AG09319 (cell line): ENCODE measurements around the gene NLGN1.

Experiments
- DNase-seq: peaks from one replicate; pipeline ENCODE4 v3.0.0-alpha.2; 2010; ENCODE audit warnings: low read depth; ENCODE audit errors: extremely low read depth
- TF ChIP-seq, protein P1 (sequence below): IDR thresholded peaks from 2 replicates; pipeline ENCODE4 v1.5.1; 2011; ENCODE audit warnings: low read depth, mild to moderate bottlenecking, inconsistent platforms, low read length, moderate library complexity

NLGN1 gene

DNA sequence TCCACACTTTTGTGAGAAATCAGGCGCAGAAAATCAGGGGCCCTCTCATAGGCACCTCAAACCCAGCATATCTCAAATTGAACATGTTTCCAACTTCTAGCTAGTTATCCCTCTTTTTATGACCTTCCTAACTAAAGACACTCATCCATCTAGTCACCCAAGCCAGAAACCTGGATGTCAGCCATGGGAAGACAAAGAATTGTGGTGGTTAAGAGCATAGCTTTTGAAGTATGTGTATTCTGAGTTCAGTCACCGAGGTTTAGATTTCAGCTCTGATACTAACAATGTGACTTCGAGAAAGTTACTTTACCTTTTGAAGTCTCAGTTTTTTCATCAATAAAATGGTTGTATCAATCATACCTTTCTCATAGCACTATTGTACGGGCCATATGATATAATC, 495.5 kb downstream of the NLGN1 start:
- TF ChIP-seq, protein P1, sequence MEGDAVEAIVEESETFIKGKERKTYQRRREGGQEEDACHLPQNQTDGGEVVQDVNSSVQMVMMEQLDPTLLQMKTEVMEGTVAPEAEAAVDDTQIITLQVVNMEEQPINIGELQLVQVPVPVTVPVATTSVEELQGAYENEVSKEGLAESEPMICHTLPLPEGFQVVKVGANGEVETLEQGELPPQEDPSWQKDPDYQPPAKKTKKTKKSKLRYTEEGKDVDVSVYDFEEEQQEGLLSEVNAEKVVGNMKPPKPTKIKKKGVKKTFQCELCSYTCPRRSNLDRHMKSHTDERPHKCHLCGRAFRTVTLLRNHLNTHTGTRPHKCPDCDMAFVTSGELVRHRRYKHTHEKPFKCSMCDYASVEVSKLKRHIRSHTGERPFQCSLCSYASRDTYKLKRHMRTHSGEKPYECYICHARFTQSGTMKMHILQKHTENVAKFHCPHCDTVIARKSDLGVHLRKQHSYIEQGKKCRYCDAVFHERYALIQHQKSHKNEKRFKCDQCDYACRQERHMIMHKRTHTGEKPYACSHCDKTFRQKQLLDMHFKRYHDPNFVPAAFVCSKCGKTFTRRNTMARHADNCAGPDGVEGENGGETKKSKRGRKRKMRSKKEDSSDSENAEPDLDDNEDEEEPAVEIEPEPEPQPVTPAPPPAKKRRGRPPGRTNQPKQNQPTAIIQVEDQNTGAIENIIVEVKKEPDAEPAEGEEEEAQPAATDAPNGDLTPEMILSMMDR = no peak
- DNase-seq = no peak

DNA sequence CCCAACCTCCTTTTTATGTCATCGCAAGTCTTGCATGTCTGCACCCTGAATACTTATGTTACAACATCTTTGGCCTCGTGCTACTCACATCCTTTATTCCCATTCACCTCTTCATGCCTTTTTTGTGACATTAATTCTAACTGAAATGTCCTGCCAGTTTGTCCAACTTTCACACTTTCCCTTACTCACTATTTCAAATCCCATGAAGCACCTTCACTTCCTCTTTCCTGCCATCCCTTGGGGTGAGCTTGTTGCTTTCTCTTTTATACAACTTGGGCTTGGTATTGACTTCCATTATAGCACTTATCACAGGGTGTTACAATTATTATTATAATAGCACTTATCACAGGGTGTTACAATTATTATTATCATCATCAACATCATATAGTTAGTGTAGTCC, 496.3 kb downstream of the NLGN1 start:
- DNase-seq = no peak
- TF ChIP-seq, protein P1 = no peak

- TF ChIP-seq, protein P1 = no peak
- DNase-seq = no peak
Measured at GRCh38 chr3:173897631-173898030, 500.1 kb downstream of the NLGN1 start.

DNA sequence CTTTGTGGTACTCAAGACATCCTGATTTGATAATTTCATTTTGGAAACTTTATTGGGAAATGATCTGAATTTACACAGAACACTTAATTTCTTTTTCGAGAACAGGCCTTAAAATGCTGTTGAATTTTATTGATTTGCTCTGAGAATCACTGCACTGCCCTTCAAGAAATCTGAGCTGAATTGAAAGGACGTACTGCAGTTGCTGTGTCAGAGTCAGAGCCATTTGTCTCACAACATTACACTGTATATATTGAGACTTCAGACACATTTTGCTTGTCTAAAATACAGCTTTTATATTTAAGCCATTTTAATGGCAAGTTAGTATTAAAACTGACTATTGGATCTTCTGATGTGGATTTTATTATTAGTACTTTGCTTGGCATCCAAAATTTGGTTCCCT, 504.1 kb downstream of the NLGN1 start:
- TF ChIP-seq, protein P1 = no peak
- DNase-seq = no peak

DNA sequence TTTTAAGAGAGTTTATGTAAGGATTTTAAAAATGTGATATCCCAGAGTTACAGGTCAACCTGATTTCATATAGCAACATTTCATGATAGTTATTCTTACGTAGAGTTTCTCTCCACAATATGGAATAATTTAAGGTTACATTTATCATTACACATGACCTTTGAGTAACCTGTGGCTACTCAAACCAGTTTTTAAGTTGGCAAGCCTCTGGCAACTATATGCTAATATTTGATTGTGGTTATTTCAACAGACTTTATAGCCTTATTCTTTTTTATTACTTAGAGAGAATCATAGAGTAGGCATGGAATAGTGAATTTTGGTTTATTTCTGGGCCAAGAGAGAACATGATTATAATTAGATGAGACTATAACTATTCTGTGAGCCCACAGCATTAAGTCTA, 504.9 kb downstream of the NLGN1 start:
- TF ChIP-seq, protein P1 = no peak

DNA sequence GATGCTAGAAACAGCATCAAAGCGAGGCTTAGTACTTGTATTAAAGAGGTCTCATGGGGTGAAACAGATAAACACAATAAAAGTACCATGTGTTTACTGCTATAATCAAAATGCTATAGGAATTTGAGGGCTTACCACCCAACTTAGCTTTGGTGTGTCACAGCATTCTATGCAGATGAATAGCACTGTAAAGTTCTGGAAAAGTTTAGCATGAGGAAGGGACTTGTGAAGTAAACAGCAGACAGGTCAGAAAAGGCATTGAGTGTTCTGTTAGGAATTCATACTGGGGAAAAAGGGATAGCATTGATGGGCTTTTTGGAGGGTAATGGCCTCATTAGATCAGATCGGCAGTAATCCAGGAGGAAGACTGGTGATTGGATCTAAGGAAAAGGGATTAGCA, 505.3 kb downstream of the NLGN1 start:
- TF ChIP-seq, protein P1 = no peak
- no peak for DNase-seq

More for the DNA sequence above, 504.9 kb downstream of the NLGN1 start:
- DNase-seq = no peak

DNA sequence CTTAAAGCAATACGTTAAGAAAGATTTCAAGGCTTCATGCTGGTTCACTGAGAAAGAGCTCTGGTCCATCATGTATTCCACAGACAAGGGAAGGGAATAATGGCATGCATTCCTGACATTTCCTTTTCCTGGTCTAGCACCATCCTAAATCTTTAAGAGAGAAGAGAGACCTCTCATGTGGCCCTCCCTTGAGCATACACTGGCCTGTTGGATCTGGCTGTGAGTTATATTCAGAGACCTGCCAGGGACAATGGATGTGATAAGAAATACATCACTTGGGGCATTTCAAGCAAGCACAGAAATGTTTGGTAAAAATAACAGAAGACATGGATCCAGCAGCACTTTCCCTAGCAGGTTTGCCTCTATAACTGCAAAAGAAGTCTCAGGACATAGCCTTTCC, 507.8 kb downstream of the NLGN1 start:
- TF ChIP-seq, protein P1 = no peak
- DNase-seq = no peak

- TF ChIP-seq, protein P1 = no peak
- DNase-seq = no peak
Measured at GRCh38 chr3:173911446-173911845, 513.9 kb downstream of the NLGN1 start.
